K562 (cell line): Measurements from ENCODE around the gene GRIK5. TPM values are rescaled to one million over a fixed set of nuclear protein-coding genes. Genes with fewer than 3 reads are reported as not detected.

ENCODE experiments used
- BDP1 ChIP-seq: IDR thresholded peaks from 3 replicates; pipeline ENCODE4 v1.6.1; 2011; ENCODE audit not compliant: insufficient read length, insufficient read depth
- EGR1 ChIP-seq: fragments of 450-650 bp; conservative IDR thresholded peaks from 2 replicates; pipeline ENCODE4 v1.6.1; 2017; ENCODE audit warnings: mild to moderate bottlenecking
- EHMT2 ChIP-seq: fragments of 450-650 bp; IDR thresholded peaks from 2 replicates; pipeline ENCODE4 v1.6.1; 2018; ENCODE audit warnings: antibody characterized with exemption
- JUNB ChIP-seq: fragments of 450-650 bp; formaldehyde crosslinking; conservative IDR thresholded peaks from 2 replicates; pipeline ENCODE4 v1.4.0; 2020; ENCODE audit warnings: mild to moderate bottlenecking
- KHSRP ChIP-seq: fragments of 450-650 bp; IDR thresholded peaks from 2 replicates; pipeline ENCODE4 v1.6.1; 2017
- MBD2 ChIP-seq: sonication (generic); IDR thresholded peaks from 2 replicates; pipeline ENCODE4 v1.6.1; 2016; ENCODE audit warnings: low read depth, borderline replicate concordance
- NCOA1 ChIP-seq: fragments of 450-650 bp; IDR thresholded peaks from 2 replicates; pipeline ENCODE4 v1.6.1; 2016; ENCODE audit warnings: low read depth
- SP1 ChIP-seq: sonication (generic); formaldehyde crosslinking; IDR thresholded peaks from 2 replicates; pipeline ENCODE4 v1.8.1; 2022; ENCODE audit warnings: mild to moderate bottlenecking, missing genetic modification reagents
- TARDBP ChIP-seq: fragments of 450-650 bp; IDR thresholded peaks from 2 replicates; pipeline ENCODE4 v1.6.1; 2016
- TBP ChIP-seq: optimal IDR thresholded peaks from 2 replicates; pipeline ENCODE3; 2011; ENCODE audit warnings: low read depth, low read length, improper control_type of control experiment
- VEZF1 ChIP-seq: fragments of 200-800 bp; sonication (Bioruptor generic); IDR thresholded peaks from 2 replicates; pipeline ENCODE4 v1.6.1; 2017; ENCODE audit warnings: missing genetic modification characterization, missing compliant biosample characterization
- ZFP30 ChIP-seq: fragments of 250-450 bp; sonication (Bioruptor Pico); IDR thresholded peaks from 2 replicates; pipeline ENCODE4 v1.8.0; 2022; ENCODE audit warnings: moderate library complexity, mild to moderate bottlenecking, inconsistent platforms, borderline replicate concordance
- ZNF79 ChIP-seq: fragments of 250-450 bp; sonication (Bioruptor Pico); IDR thresholded peaks from 2 replicates; pipeline ENCODE4 v1.4.0; 2020; ENCODE audit warnings: low read depth, mild to moderate bottlenecking, moderate library complexity
- polyA plus RNA-seq, 8 experiments: library from polyadenylated mRNA; depleted of rRNA in 4 of 8; stranded (reverse) in 5 of 8; unstranded in 3 of 8; fragments of >200 nt; fragmentation: Nextera tagmentation in 2 of 8; fragmentation: Illumina TruSeq in 1 of 8; extraction: Ambion mirVana in 2 of 8; extraction: Trizol in 1 of 8; gene quantifications; 2 replicates each; pipeline versions ENCODE4 v1.2.1 to v1.2.3, GENCODE V29; 2011 to 2014; ENCODE audit warnings: inconsistent platforms in 1 of 8, missing spikeins in 1 of 8
- total RNA-seq, 7 experiments: library from RNA; depleted of rRNA in 6 of 7; stranded (reverse); fragments of >200 nt in 6 of 7; fragmentation: Illumina TruSeq in 2 of 7; extraction: Trizol in 2 of 7; gene quantifications; 2 replicates each; pipeline versions ENCODE4 v1.2.1 to v1.2.3, GENCODE V29; 2011 to 2021; ENCODE audit warnings: low replicate concordance in 1 of 7
- TF ChIP-seq, protein P1 (sequence below), 3 experiments: fragments of 200-800 bp in 1 of 3; sonication (Bioruptor generic) in 1 of 3; sonication (generic) in 1 of 3; formaldehyde crosslinking in 1 of 3; IDR thresholded peaks; 2 replicates each; pipeline versions ENCODE4 v1.6.1 to v1.8.0; 2016 to 2022; ENCODE audit warnings: mild to moderate bottlenecking in 2 of 3, missing compliant biosample characterization in 2 of 3, missing genetic modification characterization in 2 of 3, missing genetic modification reagents in 1 of 3

The GRIK5 gene
- total and polyA plus RNA-seq, 9 of the 15 experiments (the other 6 are each of a cell fraction or from before 2014, with no cell fraction given) = 0.04 to 0.55 (median 0.27) TPM; not detected in 2

- TF ChIP-seq SP1 (CRISPR knock-in tag) (peak; percentile 29; the same call in 1 of the 2 replicates), VEZF1 (CRISPR knock-in tag) (peak; percentile 23; the same call in 1 of the 2 replicates), EGR1 (peak; percentile 55), JUNB (CRISPR knock-in tag) (no peak), ZNF79 (no peak), MBD2 (no peak), TBP (no peak), BDP1 (no peak), TARDBP (no peak), ZFP30 (CRISPR knock-in tag) (no peak), KHSRP (no peak), EHMT2 (no peak), NCOA1 (no peak)
- TF ChIP-seq, protein P1, sequence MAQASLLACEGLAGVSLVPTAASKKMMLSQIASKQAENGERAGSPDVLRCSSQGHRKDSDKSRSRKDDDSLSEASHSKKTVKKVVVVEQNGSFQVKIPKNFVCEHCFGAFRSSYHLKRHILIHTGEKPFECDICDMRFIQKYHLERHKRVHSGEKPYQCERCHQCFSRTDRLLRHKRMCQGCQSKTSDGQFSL (CRISPR knock-in tag; IDR thresholded peaks at IDR 0.05) = no peak
- TF ChIP-seq, protein P1 (tag; IDR thresholded peaks at IDR 0.05) = no peak
These were observed 114.5 kb downstream of the GRIK5 start (continued) for GRCh38 chr19:41955521-41955920.
